IPS DF 19.7 (cell line): ENCODE data around the gene CINP.

Experiments
- DNase-seq: peaks from one replicate; pipeline ENCODE4 v3.0.0-alpha.2; 2013; ENCODE audit warnings: low read depth, low spot score

Gene CINP

DNA sequence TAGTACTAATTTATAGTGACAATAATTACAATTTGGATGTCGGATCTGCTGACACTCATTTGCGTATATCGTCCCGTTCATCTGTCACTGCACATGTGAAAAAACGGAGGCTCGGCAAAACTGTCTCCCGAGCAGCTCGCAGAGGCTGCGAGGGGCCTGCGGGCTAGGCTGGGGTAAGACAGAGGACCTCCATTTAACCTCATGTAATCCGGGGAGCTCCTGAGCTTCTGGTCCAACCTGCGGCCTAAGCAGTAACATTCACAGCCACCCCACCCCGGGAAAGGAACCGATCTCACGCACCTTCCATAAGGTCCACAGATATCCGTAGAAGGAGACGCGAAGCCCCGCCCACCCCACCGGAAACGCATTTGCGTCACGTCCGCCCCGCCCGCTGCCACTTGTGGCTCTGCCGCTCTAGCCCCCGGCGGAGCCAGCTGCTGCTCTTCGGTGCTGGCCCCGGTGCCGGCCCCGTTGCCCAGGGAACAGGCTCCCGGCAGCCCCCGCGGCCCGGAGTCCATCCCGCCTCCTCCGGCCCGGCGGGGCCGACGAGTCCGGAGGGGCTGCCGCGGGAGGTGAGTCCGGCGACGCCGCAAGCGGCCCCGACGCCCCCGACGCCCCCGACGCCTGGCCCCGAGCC, at the start of gene CINP, which contains the start of gene TECPR2:
CINP (minus strand) TSS at position 346 of the 637 bp plus-strand sequence; CDS start at position 307, 39 bp downstream.
TECPR2 (plus strand) TSS at position 397 of the 637 bp plus-strand sequence. CDS start 13,781 bp downstream, outside the sequence.
- peak; percentile 72 for DNase-seq

DNA sequence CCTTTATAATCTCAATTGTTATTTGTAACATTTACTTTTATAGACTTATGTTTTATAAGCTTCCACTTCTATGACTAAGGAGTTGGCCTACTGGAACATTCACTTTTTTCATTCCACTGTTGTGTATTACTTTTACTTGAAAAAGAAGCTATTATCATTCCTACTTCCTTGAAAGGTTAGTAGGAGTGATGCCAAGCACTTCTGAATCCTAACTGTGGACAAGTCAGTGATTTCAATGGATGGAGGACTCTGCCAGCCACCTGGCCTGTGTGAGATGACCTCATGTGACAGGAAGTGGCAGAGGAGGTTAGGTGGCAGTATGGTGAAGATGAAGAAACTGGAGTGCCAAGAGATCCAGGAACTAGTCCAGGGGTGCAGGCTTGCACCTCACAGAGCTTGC, 46.0 kb upstream of the CINP start:
- no peak for DNase-seq

DNA sequence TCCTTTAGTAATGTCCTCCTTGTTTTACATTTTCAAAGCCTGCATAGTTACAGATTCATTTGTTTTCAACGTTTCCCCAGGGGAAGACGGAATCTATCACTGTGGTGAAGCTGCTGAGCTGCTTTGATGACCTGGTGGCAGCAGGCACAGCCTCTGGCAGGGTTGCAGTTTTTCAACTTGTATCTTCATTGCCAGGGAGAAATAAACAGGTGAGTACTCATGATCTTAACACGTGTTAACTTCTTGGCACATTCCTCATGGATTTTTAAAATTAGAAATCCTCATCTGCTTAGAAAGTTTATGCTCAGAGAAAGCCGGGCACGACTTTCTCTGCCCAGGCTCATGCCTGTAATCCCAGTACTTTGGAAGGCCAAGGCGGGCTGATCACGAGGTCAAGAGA, 44.6 kb upstream of the CINP start:
- DNase-seq = no peak

GRCh38 chr14:102403028-102403427, 40.3 kb upstream of the CINP start:
- no peak for DNase-seq

DNA sequence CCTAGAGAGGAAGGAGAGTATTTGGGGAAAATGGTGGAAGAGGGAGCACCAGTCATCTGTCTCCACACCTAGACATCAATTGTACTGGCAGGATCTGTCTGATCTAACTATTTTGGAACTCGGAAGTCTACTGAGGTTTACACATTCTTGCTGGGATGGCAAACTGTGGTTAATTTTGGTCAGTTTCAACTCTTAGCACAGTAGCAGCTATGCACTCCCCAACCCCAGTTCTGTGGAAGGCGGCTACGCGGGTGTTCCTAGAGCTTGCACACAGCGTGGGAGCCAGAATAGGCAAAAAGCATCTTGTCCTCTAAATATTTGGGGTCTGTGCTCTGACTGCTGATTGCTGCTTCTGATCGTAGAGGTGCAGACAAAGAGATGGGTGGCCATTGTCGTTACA, 33.8 kb upstream of the CINP start:
- no peak for DNase-seq

- no peak for DNase-seq
Measured at GRCh38 chr14:102394717-102395375, 32.2 kb upstream of the CINP start.

DNA sequence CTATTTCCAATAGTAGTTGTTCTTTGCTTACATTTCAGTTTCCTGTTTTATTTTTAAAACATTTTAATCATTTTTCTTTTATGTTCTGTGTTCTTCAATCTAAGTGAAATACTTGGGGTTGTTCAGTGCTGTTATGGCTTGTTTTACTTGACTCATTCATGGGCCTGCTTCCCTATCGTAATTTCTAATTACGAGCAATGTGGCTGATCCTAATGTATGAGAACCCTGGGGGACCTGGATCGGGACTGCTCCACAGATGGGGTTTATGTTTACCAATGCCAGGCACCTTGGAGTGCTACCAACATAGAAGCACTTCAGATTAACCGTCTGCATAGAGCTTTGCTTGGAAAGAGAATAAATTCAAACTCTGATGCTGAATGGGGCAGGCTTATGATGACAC, 29.8 kb upstream of the CINP start:
- no peak for DNase-seq

- no peak for DNase-seq
Measured at GRCh38 chr14:102390064-102390855, 27.6 kb upstream of the CINP start.

GRCh38 chr14:102389246-102389645, 26.6 kb upstream of the CINP start:
- no peak for DNase-seq

DNA sequence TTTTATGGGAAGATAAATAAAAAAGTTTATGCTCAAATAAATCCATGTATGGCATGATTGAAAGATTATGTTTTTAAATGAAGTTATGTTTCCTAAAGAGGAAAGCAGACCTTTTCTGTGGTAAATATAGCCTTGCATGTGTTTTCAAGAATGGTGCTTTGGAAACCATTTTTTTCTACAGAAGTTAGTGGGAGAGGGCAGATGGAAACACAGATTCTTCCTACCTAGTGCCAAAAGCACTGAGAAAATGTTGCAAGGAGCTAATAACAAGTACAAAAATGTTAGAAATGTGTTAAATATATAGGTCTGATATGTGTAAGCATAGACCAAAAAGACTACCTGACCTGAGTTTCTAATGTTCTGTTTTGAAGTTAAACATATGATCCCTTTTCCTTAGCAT, 24.4 kb upstream of the CINP start:
- no peak for DNase-seq

DNA sequence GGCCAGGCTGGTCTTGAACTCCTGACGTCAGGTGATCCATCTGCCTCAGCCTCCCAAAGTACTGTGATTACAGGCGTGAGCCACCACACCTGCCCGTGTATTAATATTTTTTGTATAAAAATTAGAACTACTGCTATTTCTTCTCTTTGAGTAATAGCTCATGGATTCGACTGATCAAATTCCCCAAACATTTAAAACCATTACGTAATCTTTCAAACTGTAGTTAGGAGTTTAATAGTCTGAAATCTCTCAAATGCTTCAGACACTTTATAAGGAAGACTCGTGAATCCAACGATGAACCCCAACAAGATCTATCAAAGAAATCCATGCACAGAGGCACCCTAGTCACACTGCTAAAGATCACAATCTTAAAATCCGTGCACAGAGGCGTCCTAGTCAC, 16.1 kb upstream of the CINP start:
- no peak for DNase-seq

- DNase-seq = no peak
Measured at GRCh38 chr14:102377696-102378095, 15.0 kb upstream of the CINP start.

- no peak for DNase-seq
Measured at GRCh38 chr14:102375119-102375518, 12.4 kb upstream of the CINP start.

DNA sequence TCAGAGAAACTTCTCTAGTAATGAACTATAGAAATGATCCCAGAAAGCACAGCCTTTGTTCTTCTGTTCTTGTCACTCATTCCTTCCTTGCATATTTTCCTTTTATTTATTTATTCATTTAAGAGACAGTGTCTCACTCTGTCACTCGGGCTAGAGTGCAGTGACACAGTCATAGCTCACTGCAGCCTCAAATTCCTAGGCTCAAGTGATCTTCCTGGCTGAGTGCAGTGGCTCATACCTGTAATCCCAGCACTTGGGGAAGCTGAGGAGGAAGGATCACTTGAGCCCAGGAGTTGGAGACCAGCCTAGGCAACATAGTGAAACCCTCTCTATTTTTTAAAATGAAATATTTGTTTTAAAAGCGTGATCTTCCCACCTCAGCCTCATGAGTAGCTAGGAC, 11.6 kb upstream of the CINP start:
- DNase-seq = no peak

GRCh38 chr14:102373110-102373509, 10.4 kb upstream of the CINP start:
- no peak for DNase-seq

DNA sequence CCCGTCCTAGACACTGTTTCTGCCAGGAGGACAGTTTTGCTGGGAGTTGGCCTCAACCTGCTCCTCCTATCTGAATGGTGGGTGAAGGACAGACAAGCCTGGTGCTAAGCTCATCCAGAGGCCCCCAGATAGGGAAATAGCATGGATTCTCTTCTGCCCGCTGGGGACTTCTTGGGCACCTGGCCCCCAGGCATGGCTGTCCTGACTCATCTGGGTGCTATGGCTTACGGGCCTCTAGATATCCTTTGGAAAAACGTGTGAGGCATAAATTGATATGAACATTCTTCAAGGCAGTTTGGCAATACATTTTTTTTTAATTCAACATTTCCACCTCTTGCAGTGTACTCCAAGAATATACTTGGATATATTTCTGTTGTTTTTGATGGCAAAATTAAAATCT, 8.7 kb upstream of the CINP start:
- DNase-seq = no peak

GRCh38 chr14:102370305-102370809, 7.7 kb upstream of the CINP start:
- no peak for DNase-seq

DNA sequence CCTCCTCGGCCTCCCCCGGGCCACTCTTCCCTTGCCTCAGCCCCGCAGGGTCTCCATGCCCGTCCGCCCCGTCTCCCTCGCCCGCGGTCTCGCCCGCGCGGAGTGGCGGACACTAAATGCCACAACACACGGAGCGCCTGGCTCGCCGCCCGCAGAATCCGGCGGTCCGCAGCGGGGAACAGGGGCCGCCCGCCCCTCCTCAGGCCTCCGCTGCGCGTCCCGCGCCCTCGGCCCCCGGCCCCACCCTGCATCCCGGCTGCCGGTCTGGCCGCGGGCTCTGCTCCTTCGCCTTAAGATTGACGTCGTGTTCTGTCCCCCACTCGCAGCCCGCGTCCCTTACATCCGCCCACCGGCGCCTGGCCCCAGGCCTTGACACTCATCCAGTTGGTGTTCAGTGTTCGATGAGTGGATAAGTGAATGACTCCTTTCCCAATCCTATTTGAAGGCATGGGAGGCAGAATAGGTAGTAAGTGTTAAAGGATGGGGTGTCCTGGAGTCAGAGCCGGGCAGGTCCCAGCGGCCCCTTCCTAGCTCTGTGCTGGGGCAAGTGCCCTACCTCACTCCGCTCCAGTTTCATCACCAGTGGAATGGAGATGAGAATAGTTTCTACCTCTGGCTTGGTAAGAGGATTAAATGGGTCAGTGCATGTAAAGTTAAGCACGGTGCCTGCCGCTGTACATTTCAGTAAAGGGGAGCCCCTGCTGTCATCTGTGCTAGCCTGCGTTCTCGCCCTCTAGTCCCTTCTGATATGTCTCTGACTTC, 673 bp upstream of the CINP start:
- DNase-seq = no peak

DNA sequence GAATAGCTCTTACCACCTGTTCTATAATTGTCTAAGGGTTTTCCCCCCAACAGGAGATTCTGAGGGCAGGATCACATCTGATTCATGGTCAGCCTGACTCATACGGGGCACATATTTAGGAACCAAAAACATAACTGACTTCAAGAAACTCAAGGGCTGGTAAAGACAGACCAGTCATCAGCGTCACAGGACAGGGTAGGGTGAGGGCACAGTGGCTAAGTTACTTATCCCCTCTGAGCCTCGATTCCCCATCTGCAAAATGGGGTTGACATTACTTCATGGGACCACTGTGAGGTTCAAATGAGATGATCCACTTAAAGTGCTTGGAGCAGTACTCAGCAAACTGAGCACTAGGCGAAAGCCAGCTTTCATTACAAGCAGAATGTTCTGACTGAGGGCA, 606 bp downstream of the CINP start:
- no peak for DNase-seq

DNA sequence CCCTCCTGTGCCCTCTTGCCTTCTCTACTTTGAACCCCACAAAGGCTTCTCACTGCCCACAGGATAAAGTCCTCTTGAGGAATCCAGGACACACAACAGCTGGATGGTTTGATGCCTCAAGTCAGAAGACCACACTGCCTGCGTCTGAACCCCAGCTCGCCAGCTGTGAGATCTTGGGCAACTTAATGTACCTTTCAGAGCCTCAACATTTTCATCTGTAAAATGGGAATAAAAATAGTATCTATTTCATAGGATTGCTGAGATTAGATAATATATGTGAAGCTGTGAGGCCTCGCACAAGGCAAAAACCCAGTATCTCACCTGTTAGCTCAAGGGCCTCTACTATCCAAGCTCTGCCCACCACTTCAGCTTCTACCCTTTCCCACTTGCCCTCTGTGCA, 2.3 kb downstream of the CINP start:
- DNase-seq = no peak

- DNase-seq = no peak
Measured at GRCh38 chr14:102359341-102359740, 3.3 kb downstream of the CINP start.

- no peak for DNase-seq
Measured at GRCh38 chr14:102356280-102356679, 6.4 kb downstream of the CINP start.
